Hematopoietic multipotent progenitor cell treated with erythropoietin and hydrocortisone succinate and interleukin-3 and kit ligand, for 4 days (in vitro differentiated cells): ENCODE results near the gene BUD31.
"Not testable (repeated sequence)": the region's sequence is repeated elsewhere in the genome, so short reads cannot be mapped to it uniquely, and the experiment has no call there.

Experiments used
- DNase-seq: peaks from one replicate; pipeline ENCODE4 v3.0.0-alpha.2; 2015

BUD31 gene

DNA sequence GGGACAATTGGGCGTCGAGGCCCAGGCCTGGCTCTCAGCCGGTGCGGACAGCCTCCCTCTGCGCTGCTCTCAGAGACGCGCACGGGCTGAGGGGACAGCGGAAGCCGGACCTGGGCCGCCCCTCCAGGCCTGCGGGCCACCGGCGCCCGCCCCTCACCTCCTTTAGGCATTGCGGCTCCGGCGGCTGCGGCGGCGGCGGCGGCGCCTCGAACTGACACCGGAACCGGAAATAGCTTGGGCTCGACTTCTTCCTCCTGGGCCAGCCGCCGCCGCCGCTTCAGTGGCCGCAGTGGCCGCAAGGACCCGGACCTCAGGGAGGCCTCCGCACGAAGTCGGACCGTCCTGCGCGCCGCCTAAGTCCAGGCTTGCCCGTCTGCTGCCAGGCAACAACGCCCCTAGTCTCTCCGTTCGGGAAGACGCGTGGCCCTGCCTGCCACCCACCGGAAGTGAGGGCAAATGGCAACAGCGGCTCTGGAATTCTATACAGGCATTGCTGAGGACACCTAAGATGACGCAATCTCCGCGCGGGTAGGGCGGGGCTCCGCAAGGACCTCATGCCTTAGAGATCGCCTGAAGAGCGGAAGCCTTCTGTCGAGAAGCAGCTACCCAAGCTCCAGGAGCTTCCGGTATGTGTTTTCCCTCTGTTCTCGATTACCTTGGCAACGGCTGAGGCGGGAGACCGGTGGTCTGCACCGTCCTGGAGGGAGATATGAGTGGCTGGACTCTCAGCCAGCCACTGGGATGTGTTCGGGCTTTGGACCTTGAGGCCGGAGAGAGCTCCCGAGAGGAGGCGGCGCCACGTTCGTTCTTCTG, at the start of gene BUD31, which contains the start of gene PDAP1:
Gene BUD31 (plus strand): TSS at position 591 of the 813 bp plus-strand sequence. CDS start 2,124 bp downstream, outside the sequence.
Gene PDAP1 (minus strand): TSS at position 219 of the 813 bp plus-strand sequence. CDS start 49 bp downstream, at position 170.
- DNase-seq: peak; percentile 97

DNA sequence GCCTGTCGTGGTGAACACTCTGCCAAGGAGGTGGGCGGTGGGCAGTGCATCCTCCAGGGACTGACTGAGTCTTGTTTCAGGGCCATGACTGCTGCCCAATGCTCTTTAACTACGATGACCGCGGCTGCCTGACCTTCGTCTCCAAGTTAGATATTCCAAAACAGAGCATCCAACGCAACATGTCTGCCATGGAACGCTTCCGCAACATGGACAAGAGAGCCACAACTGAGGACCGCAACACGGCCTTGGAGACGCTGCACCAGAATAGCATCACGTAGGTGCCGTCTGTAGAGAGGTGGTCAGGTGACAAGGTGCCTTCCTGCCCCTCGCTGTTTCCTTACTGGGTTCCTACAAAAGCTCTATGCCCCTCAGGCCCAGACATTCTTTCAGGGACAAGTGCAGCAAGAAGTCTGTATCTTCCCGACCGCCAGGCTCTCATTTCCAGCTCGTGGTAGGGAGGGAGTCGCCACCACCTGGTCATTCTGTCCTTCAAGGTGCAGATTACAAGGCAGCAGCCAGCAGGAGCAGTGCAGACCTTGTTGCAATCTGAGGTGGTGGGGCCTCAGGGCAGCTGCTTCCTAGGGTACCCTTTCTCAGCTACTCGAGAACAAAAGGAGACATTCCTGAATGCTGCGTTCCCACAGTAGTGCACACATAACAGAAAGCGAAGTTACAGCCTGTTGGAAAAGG, 49.2 kb upstream of the BUD31 start:
- DNase-seq: no peak

DNA sequence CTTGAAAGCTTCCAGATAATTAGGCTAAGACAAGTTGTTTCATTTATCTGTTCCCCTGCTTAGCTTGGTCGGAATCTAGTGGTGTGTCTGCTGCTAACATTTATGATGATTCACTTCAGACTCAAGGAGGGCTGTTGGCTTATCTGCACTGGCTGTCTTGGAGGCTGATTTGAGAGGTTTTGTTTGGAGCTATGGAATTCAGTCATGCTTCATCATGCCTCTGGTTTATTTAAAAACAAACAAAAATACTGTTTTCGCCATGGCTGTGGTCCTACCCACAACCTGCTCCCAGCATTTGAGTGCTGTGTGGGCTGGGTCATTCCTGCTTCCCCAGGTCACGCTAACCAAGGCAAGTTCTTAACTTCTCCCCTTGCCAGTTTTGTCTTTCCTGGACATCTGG, 46.0 kb upstream of the BUD31 start:
- no peak for DNase-seq

DNA sequence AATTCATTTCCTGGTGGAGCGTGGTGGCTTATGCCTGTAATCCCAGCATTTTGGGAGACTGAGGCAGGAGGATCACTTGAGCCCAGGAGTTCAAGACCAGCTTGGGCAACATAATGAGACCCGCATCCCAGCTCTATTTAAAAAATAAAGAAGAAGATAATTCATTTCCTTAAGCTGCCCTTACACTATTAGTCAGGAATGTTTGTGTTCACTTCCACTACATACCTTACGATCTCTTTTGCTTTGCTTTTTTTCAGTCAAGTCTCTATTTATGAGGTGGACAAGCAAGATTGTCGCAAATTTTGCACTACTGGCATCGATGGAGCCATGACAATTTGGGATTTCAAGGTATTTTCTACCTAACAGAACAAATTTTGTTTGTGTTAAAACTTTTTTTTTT, 45.5 kb upstream of the BUD31 start:
- DNase-seq: no peak

DNA sequence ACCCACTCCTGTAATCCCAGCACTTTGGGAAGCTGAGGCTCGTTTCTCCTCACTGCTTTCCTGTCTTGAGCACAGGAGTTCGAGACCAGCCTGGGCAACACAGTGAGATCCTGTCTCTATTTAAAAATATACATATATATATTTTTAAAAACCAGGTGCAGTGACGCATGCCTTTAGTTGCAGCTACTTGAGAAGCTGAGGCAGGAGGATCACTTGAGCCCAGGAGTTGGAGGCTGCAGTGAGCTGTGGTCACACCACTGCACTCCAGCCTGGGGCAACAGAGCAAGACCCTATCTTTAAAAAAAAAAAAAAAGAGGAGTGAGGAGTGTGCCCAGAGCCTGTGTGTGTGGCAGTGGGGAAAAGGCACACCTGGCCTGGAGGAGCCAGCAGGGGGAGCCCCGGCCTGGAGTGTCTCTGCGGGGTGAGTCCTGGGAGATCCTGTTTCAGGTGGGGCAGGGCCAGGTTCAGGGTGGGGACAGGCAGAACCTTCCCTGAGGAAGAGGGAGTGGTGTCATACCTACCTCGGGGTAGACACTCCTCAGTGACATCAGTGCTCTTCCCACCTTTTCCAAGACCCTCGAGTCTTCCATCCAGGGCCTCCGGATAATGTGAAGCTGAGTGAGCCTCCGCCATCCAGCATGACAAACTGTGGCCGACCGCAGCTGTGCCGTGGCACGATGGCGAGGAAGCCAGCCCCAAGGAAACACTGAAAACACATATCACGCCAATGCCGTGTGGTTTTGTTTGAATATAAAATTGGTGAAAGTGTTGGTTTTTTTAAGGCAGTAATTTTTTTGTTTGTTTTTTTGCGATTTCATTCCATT, 43.2 kb upstream of the BUD31 start:
- peak; percentile 56 for DNase-seq

- no peak for DNase-seq
Measured at GRCh38 chr7:99366646-99367045, 42.1 kb upstream of the BUD31 start.

GRCh38 chr7:99368750-99369389, 39.9 kb upstream of the BUD31 start:
- no peak for DNase-seq

- peak; percentile 70 for DNase-seq
Measured at GRCh38 chr7:99369767-99370391, 38.9 kb upstream of the BUD31 start.

DNA sequence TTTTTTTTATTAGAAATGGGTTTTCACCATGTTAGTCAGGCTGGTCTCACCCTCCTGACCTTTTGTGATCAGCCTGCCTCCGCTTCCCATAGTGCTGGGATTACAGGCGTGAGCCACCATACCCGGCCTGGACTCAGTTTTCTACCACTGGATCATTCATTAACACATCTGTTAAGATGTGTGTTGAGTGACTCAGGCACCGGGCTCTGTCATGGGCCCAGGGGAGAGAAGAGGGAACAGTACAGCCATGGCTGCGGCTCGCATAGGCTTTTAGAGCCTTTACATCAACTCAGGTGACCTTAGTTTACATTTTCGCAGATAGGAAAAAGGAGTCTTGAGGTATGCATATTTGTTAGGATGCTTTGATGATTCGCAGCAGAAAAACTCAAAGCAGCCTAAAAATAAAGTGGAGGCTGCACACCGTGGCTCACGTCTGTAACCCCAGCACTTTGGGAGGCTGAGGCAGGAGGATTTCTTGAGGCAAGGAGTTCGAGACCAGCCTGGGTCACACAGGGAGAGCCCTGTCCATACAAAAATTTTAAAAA, 37.3 kb upstream of the BUD31 start:
- DNase-seq: no peak

DNA sequence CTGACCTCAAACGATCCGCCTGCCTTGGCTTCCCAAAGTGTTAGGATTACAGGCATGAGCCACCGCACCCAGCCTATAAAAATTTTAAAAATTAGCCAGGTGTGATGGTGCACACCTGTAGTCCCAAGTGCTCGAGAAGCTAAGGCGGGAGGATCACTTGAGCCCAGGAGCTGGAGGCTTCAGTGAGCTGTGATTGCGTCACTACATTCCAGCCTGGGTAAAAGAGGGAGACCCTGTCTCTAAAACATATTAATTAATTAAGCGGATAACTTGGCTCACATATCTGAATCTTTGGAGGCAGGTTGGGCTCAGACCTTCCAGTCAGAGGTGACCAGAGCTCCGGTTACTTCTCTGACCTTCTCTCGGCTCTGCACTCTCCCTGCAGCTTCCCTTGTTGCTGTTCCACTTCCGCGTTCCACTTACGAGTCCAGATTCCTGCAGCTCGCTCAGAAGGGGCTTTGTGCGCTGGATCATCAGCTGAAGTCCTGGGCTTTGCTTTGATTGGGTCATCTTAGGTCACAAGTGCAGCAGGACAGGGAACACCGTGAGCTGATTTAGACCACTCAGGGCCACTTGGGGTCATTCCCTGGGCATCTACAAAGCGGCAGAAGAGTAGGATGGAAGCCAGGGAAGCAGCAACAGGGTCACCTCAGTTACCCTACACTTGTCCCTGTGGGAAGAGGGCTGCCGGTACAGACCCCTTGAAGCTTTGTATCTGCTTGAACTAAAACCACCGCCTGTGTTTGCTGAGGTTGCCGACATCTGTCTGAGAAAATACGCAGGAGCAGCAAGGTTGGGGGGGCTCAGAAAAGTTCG, 36.3 kb upstream of the BUD31 start:
- no peak for DNase-seq

GRCh38 chr7:99373091-99374066, 35.4 kb upstream of the BUD31 start:
- no peak for DNase-seq

DNA sequence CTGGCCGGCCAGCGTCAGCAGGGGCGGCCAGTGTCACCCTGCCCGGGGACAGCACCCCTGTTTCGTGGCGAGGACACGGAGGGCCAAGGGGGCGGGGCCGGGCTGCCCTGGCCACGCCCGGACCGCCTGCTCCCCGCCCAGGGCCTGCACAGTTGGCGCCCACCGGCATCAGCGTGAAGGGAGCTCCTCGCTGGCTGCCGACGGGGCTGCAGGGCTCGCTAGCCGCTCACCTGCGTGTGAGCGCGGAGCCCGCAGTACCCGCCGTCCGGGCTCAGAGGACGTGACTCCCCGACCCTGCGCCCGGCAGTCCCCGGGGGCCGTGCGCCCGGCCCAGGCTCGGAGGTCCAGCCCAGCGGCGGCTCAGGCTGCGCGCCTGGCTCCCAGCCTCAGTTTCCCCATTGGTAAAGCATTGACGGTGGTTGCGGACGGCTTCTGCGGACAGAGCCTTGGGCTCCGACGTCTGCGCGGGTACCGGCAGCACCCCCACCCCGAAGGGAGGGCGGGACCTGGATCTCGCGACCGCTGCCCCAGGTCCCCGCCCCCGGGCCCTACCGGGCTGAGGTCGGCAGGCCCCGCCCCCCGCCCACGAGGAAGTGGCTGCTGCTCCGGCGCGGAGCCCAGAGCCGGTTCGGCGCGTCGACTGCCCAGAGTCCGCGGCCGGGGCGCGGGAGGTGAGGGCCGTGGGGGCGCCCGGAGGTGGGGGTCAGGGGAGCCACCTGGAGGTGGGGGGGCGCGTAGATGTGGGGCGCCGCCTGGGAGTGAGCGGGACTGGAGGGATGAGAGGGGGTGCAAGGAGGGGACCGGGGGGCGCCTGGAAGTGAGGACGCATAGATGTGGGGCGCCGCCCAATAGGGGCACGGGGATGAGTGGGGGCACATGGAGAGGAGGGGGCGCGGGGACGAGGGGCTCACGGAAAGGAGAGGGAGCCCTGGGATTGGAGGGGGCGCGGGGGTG, 34.4 kb upstream of the BUD31 start, which contains the start of gene ARPC1B:
Gene ARPC1B (plus strand): TSS at position 620 of the 954 bp plus-strand sequence. CDS start 10,985 bp downstream, outside the sequence.
- peak; percentile 95 for DNase-seq

GRCh38 chr7:99375070-99375807, 33.5 kb upstream of the BUD31 start:
- peak; percentile 92 for DNase-seq

- DNase-seq: peak; percentile 83
Measured at GRCh38 chr7:99379043-99379577, 29.7 kb upstream of the BUD31 start.

DNA sequence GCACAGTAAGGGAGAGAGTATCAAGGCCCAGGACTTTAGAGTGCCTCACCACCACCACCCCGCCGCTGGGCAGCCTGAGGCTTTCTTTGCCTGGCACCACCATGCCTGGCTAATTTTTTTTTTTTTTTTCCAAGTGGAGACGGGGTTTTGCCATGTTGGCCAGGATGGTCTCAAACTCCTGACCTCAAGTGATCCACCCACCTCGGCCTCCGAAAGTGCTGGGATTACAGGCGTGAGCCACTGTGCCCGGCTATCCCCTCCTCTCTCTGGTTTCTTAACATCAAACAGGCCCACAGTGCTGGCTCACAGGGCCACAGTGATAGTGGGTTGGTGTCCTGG, 29.1 kb upstream of the BUD31 start:
- DNase-seq: not testable (repeated sequence)

DNA sequence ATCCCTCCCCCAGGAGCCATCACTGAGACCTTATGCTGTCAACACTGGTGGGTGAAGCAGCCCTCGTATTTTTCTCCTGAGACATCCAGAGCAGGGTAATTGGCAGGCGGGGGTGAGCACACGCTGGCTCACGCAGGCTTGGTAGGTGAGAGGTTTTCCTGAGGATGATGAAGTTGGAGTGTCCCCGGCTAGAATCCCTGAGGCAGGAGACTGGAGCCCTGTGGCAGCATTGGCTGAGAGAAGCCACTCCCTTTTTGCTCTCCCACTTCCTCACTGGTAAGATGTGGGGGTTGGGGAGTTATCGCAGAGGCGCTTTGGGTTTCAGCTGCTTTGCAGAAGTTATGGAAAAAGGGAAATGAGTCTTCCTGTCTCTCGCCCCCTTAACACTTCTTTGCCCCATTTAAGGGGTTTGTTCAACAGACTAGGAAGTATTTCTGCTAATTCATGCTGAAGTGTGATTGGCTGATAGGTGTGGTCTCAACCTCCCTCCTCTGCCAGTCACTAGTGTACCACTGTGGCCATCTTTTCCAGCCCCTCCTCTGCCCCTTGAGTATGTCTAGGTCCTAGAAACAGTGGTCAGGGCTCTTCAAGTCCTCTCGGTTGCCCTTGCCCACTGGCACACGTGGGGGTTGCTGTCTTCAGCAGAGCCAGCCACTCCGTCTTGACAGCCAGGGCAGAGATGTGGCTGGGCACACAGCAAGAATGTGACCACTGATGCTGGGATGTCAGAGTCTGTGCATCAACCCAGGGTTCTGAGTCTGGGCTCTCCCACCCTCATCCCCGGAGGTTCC, 28.5 kb upstream of the BUD31 start:
- DNase-seq: peak; percentile 96
